ENCODE results near the gene ELAC2. TPM values are rescaled to one million over a fixed set of nuclear protein-coding genes. Genes with fewer than 3 reads are reported as not detected.

The ELAC2 gene, protein sequence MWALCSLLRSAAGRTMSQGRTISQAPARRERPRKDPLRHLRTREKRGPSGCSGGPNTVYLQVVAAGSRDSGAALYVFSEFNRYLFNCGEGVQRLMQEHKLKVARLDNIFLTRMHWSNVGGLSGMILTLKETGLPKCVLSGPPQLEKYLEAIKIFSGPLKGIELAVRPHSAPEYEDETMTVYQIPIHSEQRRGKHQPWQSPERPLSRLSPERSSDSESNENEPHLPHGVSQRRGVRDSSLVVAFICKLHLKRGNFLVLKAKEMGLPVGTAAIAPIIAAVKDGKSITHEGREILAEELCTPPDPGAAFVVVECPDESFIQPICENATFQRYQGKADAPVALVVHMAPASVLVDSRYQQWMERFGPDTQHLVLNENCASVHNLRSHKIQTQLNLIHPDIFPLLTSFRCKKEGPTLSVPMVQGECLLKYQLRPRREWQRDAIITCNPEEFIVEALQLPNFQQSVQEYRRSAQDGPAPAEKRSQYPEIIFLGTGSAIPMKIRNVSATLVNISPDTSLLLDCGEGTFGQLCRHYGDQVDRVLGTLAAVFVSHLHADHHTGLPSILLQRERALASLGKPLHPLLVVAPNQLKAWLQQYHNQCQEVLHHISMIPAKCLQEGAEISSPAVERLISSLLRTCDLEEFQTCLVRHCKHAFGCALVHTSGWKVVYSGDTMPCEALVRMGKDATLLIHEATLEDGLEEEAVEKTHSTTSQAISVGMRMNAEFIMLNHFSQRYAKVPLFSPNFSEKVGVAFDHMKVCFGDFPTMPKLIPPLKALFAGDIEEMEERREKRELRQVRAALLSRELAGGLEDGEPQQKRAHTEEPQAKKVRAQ
- total RNA-seq (2021; ENCODE audit: unreplicated experiment) = 84.5 TPM
- 62.1 and 64.6 TPM in 2 replicates for polyA plus RNA-seq (2012)
- Bru-seq, nascent RNA = percentile 77 among the genes with signal in this experiment
- BruChase-seq, experiment 1, labeled RNA remaining after a 6-hour chase = percentile 82 among the genes with signal in this experiment
- percentile 80 among the genes with signal in this experiment for BruChase-seq, experiment 2, labeled RNA remaining after a 2-hour chase
- long read RNA-seq, transcript ELAC2-201 (24 exons, 3,148 nt) = major isoform, 204 of 295 reads
- long read RNA-seq, partial matches to known transcripts = 47 of 295 reads
- long read RNA-seq, other reads (novel, unspliced or antisense) = 41 of 295 reads

DNA sequence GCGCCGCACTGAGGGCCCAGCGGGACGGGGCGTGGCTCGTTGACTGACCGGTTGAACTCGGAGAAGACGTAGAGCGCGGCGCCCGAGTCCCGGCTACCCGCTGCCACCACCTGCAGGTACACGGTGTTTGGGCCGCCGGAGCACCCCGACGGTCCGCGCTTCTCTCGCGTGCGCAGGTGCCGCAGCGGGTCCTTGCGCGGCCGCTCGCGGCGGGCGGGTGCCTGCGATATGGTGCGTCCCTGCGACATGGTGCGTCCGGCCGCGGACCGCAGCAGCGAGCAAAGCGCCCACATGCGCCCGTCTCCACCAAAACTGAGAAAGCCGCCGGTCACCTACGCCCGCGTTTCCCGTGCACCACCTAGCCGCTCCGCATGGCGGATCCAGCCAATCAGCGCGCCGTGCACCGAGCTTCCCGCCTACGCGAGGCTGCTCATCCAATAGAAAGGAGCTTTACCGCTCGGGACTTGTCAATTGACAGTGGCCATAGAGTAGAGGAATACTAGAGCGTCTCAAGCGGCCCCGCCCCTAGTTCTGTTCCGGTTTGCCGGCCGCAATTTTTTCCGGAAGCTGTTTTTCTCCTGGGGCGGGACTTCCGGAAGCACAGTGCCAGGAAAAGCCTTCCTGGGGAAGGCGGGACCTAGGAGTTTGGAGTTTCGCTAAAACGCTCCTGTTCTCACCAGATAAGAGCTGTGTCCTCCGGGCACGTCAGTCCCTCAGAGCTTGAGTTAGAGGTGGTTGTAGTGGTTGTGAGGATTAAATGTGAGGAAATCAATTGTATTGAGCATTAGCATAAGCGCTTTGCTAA is at the start of gene ELAC2:
Gene ELAC2, minus strand, starts transcription at position 373 of the 805 bp plus-strand sequence. Its CDS starts 80 bp downstream, at position 293.
- Histone ChIP-seq H2AFZ (ENCODE audit: low read depth, low read length, poor library complexity, severe bottlenecking) (peak within 1 kb of the TSS; percentile 87), H3K36me3 (ENCODE audit: control insufficient read depth in 1 of 2, insufficient read depth in 2 of 2, low read length in 2 of 2) (peaks cover 31 to 35% of the 10 kb centered on the region in 2 experiments), H3K27me3 (ENCODE audit: insufficient read depth, low read length) (no peaks in the 10 kb centered on the region), H3K9me3 (ENCODE audit: control insufficient read depth in 1 of 2, insufficient read depth in 1 of 2, low read depth in 1 of 2, low read length in 2 of 2) (no peaks in the 10 kb centered on the region), H3K4me3 (replicated peaks in 1 of 2; ENCODE audit: low read depth in 1 of 2, low read length in 2 of 2) (peak within 1 kb of the TSS; percentile 96 to 97), H3K4me1 (ENCODE audit: control insufficient read depth in 1 of 2, insufficient read depth in 2 of 2, low read length in 2 of 2) (peaks cover 4 to 10% of the 10 kb centered on the region in 2 experiments; a peak in 3 of 4 replicates), H4K20me1 (ENCODE audit: insufficient read depth) (no peaks in the 10 kb centered on the region; the same call in 1 of the 2 replicates), H3K9ac (ENCODE audit: low read length) (peak within 1 kb of the TSS; percentile 97), H3K4me2 (ENCODE audit: low read length) (peak within 1 kb of the TSS; percentile 71), H3K79me2 (ENCODE audit: insufficient read depth, low read length) (peaks cover 42% of the 10 kb centered on the region), H3K9me2 (ENCODE audit: insufficient read depth) (no peaks in the 10 kb centered on the region), H3K27ac (ENCODE audit: low read depth, low read length) (peak within 1 kb of the TSS; percentile 99)
- ATAC-seq (peak; percentile 97), DNase-seq (ENCODE audit: low read depth, low spot score) (peak; percentile 97)
- intact Hi-C loops (cut with micrococcal nuclease) = no loop called here
- TF ChIP-seq JUND (IDR thresholded peaks at IDR 0.05) (no peak), POLR2A (IDR thresholded peaks at IDR 0.05; ENCODE audit: borderline replicate concordance, extremely low read depth, insufficient read depth, insufficient read length) (peak; percentile 92), EZH2phosphoT487 (IDR thresholded peaks at IDR 0.05; ENCODE audit: borderline replicate concordance) (no peak), POLR2AphosphoS5 (IDR thresholded peaks at IDR 0.05; ENCODE audit: low read depth, low read length) (peak; percentile 93), ZFX (IDR thresholded peaks at IDR 0.05) (peak; percentile 60; the same call in 1 of the 2 replicates), YY1 (IDR thresholded peaks at IDR 0.05; ENCODE audit: extremely low read depth, insufficient replicate concordance, low read depth, low read length) (peak; percentile 53), EGR1 (IDR thresholded peaks at IDR 0.05; ENCODE audit: low read depth) (peak; percentile 86), SIN3A (IDR thresholded peaks at IDR 0.05; ENCODE audit: low read depth) (peak; percentile 88), SP1 (IDR thresholded peaks at IDR 0.05; ENCODE audit: low read depth) (peak; percentile 93), CEBPB (IDR thresholded peaks at IDR 0.05; ENCODE audit: low read depth) (no peak), ELF1 (IDR thresholded peaks at IDR 0.05; ENCODE audit: borderline replicate concordance, low read depth) (peak; percentile 95)
- TF ChIP-seq, protein P1, sequence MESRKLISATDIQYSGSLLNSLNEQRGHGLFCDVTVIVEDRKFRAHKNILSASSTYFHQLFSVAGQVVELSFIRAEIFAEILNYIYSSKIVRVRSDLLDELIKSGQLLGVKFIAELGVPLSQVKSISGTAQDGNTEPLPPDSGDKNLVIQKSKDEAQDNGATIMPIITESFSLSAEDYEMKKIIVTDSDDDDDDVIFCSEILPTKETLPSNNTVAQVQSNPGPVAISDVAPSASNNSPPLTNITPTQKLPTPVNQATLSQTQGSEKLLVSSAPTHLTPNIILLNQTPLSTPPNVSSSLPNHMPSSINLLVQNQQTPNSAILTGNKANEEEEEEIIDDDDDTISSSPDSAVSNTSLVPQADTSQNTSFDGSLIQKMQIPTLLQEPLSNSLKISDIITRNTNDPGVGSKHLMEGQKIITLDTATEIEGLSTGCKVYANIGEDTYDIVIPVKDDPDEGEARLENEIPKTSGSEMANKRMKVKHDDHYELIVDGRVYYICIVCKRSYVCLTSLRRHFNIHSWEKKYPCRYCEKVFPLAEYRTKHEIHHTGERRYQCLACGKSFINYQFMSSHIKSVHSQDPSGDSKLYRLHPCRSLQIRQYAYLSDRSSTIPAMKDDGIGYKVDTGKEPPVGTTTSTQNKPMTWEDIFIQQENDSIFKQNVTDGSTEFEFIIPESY (IDR thresholded peaks at IDR 0.05; ENCODE audit: extremely low read depth, insufficient replicate concordance, low read length) = peak; percentile 41
- TF ChIP-seq, protein P2, sequence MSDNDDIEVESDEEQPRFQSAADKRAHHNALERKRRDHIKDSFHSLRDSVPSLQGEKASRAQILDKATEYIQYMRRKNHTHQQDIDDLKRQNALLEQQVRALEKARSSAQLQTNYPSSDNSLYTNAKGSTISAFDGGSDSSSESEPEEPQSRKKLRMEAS (IDR thresholded peaks at IDR 0.05) = peak; percentile 90
- ChIA-PET POLR2A (interaction anchor here (0.9 to 1.9 kb wide), 8 partner anchors 9 to 269 kb away, joined by 3 to 19 read pairs (median 6); no protein-coding TSS in a partner anchor), RAD21 (ENCODE audit: low non-redundant PET in 1 of 2, low total read pairs in 2 of 2, uncharacterized antibody in 2 of 2, unreplicated experiment in 2 of 2) (no interaction called here), CTCF (interaction anchor here (1.1 to 2.9 kb wide), 5 partner anchors 13 to 837 kb away, joined by 3 to 46 read pairs (median 3); no protein-coding TSS in a partner anchor)
- BruUV-seq (replicated peaks) = no TSS peak

Measured in HCT116 (cell line).